NOMO-1 treated with DMSO at 0.1 percent for 48 hours (cell line): ENCODE results near the gene UBAC2.

Experiments used
- DNase-seq: peaks from one replicate; lab custom pipeline; 2025; ENCODE audit not compliant: unreplicated experiment; lab: John Stamatoyannopoulos, UW

UBAC2 gene

DNA sequence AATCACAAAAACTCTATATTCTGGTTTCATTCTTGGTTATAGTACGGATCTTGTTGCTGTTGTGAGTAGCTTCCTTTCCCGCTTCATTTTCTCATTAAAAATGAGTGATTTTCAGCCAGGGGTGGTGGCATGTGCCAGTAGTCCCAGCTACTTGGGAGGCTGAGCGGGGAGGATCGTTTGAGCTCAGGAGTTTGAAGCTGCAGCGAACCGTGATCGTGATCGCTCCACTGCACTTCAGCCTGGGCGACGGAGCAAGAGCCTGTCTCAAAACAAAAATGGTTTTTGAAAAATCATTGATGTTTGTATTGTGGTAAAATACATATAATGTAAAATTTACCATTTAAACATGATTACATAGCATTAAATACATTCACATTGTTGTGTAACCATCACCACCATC is 229.0 kb downstream of the UBAC2 start:
- DNase-seq, result no peak

- peak; percentile 25 for DNase-seq
Observed at GRCh38 chr13:99431927-99432608, 231.4 kb downstream of the UBAC2 start.

DNA sequence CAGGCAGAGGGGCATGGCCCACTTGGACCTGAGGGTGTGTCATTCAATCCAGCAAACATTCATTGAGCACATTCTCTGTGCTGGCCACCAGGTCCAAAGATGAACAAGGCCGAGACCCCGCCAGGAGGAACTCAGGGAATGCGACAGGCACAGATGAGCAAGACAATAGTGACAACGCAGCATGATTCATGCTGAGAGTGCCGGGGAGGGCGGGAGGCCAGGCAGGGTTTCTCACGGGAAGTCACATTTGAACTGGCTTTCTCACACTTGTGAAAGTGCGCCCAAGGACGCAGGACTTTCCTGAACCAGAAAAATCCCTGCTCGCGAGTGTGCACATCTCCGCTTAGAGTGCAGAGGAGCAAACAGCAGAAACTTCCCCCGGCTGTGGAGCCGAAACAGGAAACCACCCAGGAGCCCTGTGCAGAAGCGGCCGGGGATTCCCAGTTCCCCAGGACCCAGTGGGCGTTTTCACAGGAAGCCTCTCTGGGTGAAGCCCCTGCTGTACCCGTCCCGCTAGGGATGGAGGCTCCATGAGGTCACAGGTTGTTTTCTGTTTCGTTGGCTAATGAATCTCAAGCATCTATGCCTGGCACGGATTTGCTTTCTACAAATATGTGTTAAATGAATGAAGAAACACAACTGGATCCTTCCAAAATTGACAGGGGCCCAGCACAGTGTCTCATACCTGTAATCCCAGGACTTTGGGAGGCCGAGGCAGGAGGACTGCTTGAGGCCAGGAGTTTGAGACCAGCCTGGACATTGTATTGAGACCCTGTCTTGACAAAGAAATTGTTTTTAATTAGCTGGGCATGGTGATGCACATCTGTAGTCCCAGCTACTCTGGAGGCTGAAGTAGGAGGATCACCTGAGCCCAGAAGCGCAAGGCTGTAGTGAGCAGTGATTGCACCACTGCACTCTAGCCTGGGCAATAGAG is 232.2 kb downstream of the UBAC2 start:
- peak; percentile 59 for DNase-seq

- DNase-seq, result no peak
Observed at GRCh38 chr13:99433543-99434075, 233.0 kb downstream of the UBAC2 start.

DNA sequence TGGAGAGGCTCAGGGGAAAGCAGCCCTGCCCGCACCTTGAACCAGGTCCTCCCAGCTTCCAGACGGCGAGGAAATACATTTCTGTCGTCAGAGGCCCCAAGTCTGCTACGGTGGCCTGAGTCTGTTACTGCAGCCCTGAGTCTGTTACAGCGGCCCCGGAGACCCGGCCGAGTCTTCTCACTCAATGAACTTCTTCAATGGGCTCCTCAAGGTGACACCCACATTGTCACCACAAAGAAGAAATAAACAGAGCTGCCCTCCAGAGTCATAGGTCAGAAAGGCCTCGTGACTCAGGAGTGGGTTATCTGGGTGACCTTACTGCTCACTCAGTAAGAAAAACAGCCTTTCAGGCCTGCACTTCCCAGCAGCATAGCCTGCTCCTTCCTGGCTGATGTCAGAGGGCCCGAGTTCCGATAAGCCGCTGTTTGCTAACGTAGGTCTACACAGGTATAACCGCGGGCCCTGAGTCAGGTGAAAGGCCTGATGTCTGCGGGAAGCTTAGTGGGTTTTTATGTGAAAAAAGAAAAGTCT is 233.7 kb downstream of the UBAC2 start:
- DNase-seq, result no peak

- no peak for DNase-seq
Observed at GRCh38 chr13:99435116-99435515, 234.5 kb downstream of the UBAC2 start.

- DNase-seq, result no peak
Observed at GRCh38 chr13:99435998-99436397, 235.3 kb downstream of the UBAC2 start.
